ENCODE results near the gene RTN4RL1.

Gene RTN4RL1

DNA sequence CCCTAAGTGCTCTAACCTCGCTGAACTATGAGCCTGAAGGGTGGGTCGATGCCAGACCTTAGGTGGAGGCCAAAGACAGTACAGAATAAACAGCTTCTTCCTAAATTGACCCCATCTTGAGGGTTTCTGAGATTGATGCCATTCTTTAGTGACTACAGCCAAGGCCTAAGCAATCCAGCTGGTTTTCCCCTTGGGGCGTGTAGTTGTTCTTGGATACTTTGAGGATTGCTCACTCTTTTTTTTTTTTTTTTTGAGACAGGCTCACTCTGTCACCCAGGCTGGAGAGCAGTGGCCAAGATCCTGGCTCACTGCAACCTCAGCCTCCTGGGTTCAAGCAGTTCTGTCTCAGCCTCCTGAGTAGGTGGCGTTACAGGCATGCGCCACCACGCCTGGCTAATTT is 18.7 kb upstream of the RTN4RL1 start:
- no peak for DNase-seq (ENCODE audit: low read depth)

DNA sequence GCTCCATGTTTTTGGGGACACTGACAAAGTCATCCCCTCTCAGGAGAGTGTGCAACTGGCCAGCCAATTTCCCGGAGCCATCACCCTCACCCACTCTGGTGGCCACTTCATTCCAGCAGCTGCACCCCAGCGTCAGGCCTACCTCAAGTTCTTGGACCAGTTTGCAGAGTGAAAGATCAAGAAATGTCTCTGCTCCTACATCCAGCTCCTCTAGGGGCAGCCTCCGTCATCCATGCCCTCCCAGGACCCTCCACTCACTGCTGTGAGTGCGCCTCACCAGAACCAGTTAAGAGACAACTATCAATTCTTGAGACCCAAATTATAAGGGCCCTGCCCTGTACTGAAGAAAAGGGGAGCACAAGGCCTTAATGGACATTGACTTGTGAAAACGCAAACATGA is 17.8 kb upstream of the RTN4RL1 start:
- DNase-seq (ENCODE audit: low read depth): no peak

DNA sequence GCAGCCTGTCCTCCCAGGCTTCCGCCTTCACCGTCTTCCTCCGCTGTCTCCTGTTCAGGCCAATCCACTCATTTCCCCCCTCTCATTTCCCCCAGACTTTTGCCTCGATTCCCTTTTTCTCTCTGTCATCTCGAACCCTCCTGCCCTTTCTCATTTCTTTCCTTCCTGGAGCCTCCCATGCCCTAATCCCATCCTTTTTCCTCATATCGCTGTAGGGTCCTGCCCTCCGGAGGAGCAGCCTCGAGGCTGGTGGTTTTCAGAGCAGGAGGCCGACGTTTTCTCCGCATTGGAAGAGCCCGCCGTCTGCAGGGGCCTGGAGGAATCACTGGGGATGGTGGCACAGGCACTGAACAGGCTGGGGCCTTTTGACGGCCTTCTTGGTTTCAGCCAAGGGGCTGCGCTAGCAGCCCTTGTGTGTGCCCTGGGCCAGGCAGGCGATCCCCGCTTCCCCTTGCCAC is 17.3 kb upstream of the RTN4RL1 start:
- no peak for DNase-seq (ENCODE audit: low read depth)

DNA sequence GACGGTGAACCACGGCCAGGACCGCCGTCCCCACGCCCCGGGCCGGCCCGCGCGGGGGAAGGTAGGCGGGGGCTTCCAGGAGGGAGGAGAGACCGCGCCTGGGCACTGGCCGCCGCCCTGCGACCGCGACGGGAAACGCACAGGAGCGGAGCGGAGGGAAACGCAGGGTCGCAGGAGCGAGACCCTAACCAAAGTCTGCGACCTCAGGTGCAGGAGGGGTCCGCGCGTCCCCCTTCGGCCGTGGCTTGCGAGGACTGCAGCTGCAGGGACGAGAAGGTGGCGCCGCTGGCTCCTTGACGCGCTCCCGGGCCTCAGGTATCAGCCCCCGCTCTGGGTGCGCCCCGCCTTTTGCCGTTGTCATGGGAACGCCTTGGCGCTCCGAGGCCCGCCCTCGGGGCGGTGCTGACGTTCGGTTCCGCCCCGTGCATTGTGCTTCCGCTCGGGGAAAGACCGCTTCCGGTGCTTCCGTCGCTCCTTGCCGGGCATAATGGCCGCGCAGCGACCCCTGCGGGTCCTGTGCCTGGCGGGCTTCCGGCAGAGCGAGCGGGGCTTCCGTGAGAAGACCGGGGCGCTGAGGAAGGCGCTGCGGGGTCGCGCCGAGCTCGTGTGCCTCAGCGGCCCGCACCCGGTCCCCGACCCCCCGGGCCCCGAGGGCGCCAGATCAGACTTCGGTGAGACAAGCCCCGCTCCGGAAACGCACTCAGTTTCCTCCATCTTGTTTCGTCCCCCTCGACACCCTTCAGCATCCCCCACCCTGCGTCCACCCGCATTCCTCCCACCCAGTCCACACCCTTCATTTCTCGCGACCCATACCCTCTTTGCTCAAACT is 16.6 kb upstream of the RTN4RL1 start, which contains the start of gene OVCA2:
Gene OVCA2 (plus strand): TSS at position 462 of the 829 bp plus-strand sequence. CDS start 26 bp downstream, at position 488.
- DNase-seq (ENCODE audit: low read depth): no peak

DNA sequence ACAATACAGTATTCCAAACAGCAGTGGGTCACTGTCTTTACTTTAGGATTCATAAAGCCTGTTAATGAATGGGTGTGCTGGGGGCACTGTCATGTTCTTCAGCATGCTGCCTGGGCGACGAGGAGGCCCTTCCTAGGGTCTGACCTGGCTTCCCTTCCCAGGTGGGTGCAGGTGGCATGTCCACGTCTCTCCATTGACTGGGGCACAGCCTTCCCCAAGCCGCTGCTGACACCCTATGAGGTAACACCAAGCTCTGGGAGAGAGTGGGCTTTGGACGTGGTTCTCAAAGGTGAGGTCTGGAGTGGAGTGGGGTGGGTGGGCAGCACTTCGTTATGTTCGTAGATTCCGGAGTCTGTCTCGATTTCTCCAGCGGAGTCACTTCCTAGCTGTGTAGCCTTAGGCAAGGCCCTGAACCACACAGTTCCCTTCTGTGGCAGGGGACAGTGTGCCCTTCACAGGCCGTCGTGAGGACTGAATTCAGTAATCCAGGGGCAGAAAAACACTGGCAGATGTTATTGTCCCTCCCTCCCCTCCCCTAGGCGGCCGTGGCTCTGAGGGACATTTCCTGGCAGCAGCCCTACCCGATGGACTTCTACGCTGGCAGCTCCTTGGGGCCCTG is 15.9 kb upstream of the RTN4RL1 start:
- no peak for DNase-seq (ENCODE audit: low read depth)

DNA sequence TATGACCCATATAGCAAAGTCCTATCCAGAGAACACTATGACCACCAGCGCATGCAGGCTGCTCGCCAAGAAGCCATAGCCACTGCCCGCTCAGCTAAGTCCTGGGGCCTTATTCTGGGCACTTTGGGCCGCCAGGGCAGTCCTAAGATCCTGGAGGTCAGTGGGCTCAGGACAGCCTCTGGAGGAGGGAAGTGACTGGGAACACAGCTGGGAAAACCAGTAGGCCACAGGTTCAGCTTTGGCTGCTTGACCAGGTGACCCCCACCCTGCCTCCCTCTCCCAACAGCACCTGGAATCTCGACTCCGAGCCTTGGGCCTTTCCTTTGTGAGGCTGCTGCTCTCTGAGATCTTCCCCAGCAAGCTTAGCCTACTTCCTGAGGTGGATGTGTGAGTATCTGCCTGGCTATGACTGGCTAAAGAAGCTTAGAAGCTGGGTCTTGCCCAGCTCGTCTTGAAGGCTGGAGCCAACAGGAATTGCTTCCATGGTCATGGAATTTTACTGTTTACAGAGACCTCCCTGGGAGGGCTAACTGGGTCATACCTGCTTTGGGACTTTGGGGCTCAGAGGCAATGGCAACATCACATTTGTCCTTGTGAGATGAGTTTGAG is 15.2 kb upstream of the RTN4RL1 start:
- no peak for DNase-seq (ENCODE audit: low read depth)

DNA sequence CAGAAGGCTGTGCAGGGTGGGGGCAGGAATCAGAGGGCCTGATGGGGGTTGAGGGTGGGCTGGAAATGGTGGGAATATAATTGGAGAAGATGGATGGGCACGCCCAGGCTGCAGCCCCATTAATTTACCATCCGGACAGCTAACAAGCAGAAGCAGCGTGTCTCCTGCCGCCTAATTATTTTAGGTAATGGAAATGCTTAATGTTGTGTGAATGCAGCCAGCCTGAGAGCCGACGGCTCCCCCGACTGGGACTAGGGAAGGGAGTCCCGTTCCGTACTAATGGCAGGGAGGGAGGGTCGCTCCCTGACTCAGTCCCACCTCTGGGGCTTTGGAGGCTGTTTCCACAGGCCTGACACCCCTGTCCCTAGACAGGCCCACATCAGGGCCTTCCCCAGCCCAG is 12.0 kb upstream of the RTN4RL1 start:
- DNase-seq (ENCODE audit: low read depth): no peak

DNA sequence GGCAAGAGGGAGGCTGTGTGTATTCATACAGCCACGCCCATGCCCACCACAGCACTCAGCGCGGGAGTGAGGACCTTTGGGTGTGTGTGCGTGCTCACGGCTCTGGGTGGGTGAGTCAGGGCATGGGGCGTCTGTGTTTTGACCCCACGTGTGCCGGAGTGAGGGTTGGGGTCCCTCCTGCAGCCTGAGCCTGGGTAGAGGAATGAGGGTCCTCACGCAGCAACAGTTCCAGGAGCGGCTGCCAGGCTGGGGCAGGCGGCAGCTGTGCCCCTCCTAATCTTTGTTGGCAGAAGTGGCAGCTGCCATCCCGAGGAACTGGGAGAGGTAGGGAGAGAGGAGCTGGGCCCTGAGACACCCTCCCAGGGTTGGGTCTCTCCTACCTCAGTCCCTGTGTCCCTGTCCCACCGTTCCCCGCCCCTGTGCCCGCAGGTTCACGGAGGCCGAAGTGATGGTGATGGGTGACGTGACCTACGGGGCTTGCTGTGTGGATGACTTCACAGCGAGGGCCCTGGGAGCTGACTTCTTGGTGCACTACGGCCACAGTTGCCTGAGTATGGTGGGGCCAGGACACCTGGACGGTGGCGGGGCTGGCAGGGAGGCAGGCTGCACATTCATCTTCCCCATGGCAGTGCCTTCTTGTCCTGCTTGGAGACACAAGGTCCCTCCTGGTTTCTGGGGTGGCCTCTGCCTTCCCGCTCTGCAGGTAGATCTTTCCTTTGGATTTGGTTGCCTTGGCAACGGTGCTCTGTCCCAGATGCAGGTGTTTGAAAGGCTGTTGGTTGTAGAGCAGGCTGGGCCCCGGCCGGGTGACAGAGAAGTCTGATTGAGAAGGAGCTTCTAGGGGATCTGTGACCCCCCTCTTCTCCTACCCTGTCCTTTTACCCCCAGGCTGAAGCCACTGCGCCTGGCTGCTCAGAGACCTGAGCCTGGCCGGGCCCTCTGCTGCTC is 10.7 kb upstream of the RTN4RL1 start:
- DNase-seq (ENCODE audit: low read depth): no peak

DNA sequence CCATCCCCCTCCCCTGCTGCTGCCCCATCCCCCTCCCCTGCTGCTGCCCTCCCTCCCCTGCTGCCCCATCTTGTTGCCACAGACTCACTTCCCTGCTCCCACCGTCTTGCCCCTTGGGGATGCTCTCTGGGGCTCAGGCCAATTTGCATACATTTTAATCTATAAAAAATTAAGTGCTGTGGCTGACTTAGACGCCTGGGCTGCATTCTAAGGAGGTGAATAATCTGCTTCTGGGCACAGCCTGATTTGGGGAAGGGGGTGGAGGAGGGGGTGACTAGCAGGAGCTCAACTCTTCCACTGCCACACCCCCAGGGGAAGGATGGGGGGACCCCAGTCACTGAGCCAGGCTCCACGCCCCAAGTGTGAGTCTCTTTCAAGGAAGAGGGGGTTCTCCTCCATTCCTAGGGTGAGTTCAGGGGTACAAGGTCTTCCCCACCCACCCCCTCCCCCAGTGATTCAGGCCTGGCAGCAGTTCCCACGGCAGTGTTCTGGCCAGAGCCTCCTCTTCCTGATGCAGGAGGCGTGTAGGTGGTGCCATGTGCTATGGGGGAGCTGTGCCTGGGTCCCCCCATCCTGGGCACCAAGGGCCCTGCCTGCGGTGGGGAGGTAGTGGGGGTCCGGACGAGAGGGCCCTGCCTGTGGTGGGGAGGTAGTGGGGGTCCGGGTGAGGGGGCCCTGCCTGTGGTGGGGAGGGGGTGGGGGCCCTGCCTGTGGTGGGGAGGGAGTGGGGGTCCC is 9.8 kb upstream of the RTN4RL1 start:
- DNase-seq (ENCODE audit: low read depth): no peak

DNA sequence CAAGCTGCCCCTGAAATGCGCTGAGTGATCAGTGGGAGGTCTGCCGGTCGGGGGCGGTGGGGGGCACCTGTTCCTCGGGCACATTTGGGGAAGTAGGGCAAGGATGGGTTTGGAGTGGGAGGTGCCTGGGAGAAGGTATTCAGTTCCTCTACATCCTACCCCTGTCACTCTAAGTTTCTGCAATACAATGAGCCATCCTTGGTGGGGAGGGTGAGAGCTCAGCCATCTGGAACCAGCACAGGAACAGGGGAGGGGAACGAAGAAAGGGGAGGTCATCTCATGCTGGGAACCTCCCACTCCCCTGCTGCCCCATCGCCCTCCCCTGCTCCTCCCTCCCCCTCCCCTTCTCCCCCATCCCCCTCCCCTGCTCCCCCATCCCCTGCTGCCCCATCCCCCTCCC is 9.0 kb upstream of the RTN4RL1 start:
- DNase-seq (ENCODE audit: low read depth): no peak

DNA sequence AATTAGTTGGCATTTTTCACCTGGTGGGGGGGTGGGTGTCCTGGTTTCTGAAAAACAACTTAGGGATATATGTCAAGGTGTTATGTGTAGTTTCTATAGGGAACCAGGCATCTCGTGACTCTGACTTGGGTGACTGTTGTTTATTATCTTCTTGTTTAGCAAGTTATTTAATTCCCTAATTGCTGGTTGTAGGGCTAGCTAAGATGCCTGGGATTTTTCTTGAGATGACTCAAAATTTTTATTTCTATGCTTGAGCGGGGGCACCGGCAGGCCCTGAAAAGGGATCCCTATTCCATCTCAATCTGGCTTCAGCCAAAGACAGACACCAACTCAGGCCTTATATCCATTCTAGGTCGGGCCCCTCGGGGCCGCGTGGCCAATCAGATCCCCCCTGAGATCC is 8.0 kb upstream of the RTN4RL1 start:
- DNase-seq (ENCODE audit: low read depth): no peak

DNA sequence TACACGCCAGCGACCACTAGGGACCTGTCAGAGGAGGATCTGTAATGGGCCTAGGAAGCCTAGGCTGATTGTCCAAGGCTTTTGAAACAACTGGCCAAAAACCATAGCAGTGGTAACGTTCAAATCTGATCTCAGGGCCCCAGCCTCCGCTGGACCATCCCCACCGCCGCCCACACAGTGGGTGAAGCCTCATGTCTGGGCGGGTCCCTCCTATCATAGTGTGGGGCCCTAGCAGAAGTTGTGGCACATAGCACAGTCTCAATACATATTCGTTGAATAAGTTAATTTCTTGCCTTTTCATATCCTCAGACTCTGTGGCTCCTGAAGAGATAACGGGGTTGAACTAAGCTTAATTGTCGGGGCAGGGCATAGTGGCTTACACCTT is 5.6 kb upstream of the RTN4RL1 start:
- DNase-seq (ENCODE audit: low read depth): no peak

DNA sequence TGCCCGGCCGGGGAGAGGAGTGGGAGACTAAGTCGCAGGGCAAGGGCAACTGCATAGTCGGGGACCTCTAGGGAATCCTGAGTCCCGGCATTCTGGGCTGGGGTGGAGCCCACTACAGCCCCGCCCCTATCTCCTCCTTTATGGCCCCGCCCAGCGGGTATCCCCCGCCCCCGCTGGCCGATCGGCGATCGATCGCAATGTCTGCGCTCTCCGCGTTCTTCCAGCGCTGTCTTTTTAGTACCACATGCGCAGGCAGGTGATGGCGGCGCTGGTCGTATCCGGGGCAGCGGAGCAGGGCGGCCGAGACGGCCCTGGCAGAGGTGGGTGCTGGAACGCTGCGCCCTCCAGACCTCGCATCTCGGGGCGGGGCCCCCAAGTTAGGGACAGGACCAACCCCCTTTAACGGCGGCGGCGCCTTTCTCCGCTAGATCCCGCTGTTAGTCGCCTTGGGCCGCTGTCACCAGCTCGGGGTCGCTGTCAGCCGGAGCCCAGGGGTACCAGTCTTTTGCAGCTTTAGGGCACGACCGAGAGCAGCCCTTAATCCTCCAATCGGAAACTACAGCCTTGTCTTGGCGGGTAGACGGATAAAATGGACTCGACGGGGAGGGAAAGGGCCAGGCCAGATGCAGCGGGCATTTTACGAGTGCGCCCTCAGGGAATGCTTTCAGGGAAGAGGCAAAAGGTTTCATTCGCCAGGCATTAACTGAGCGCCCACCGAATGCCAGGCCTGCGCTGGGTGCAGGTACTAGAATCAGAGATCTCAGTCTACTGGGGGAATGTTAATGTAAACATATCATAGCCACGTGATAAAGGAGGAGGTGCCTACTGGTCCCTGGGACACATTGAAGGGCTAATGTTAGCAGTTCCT is 5.0 kb upstream of the RTN4RL1 start, which contains the start of gene DPH1:
Gene DPH1 (plus strand): TSS at position 243 of the 868 bp plus-strand sequence. CDS start 17 bp downstream, at position 260.
- DNase-seq (ENCODE audit: low read depth): no peak

DNA sequence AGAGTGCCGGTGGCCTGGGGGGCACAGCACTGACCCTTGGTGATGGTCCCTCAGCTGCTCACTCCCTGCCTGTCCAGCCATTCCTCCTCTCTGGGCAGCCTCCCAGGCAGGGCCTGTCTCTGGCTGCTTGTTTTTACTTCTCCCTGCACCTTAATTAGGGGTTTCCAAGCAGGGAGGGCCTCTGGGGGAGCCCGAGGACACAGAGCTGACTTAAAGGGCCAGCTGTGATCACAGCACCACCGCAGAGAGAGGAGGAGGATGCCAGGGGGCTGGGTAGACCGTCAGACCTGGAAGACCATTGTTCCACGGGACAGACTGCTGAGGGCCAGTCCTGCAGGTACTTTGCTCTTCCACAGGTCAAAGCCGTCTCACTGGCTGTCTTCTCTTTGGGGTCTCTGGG is 3.6 kb upstream of the RTN4RL1 start:
- no peak for DNase-seq (ENCODE audit: low read depth)

DNA sequence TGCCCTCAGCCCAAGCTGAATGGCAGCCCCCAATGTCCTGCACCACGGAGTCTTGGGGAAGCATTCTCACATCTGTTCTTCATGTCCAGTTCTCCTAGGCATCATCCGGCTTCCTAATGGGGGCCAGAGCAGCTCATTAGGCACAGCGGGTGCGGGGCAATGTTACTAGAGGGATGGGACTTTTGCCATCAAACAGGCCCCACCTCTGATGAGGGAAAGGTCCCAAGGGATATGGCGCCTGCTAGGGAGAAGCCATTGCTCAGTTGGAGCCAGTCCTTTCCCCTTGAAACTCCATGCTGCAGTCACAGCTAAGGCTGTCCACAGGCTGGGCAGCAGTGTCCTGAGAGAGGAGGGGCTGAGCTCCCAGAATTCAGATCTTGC is 3.1 kb upstream of the RTN4RL1 start:
- no peak for DNase-seq (ENCODE audit: low read depth)

DNA sequence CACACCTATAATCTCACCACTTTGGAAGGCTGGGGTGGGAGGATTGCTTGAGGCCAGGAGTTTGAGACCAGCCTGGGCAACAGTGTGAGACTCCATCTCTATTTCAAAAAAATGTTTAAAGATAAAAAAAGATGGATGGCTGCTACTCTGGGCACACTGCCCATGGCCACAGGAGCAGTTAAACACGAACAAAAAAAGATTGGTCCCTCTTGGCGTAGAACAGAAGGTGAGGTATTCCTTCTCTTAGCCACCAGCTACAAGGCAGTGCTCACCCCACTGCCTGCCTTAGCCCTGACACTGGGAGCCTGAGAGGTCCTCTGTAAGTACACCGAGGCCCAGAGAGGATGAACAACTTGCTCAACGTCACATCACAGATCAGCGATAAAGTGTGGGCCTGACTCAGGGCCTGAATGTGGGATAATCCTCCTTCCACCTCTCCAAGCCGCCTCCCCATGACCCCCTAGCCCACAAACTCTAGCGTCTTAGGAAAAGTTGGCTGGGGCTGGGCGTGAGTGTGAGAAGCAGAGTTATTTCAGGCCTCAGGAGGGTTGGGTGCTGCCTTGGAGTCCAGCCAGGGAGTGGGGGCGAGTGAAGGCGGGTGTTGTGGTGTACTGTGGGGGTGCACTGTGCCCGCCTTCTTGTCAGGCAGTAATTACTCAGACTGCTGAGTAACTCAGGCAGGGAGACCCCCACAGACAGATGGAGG is 2.5 kb upstream of the RTN4RL1 start:
- DNase-seq (ENCODE audit: low read depth): no peak

DNA sequence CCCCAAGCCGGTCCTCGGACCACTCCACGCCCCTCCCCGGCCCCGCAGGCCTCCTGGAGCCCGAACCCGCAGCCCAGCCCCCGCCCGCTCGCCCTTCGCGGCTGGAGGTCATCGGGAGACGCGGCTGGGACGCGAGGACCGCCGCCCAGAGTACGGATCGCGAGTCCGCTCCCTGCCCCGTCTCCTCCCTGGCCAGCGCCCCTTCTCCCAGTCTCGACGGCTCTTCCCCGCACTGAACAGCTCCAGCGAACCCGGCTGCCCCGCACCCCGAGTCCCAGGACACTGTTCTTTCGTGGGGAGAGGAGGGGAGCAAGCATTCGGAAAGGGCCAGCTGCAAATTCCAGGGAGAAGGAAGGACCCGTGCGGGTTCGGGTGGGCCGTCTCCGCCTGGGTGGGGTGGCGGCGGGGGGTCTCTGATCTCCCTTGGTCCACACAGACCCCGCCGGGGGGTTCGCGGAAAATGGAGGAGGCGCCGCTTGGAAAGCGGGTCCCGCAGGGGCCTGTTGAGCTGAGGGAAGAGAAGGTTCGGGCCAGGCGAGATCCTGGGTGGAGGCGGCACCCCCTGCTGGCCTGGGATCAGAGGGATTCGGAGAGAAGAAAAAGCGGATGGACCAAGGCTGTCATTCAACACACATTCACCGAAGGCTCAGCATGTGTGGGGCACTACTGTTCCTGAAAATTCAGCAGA is 632 bp upstream of the RTN4RL1 start:
- no peak for DNase-seq (ENCODE audit: low read depth)

DNA sequence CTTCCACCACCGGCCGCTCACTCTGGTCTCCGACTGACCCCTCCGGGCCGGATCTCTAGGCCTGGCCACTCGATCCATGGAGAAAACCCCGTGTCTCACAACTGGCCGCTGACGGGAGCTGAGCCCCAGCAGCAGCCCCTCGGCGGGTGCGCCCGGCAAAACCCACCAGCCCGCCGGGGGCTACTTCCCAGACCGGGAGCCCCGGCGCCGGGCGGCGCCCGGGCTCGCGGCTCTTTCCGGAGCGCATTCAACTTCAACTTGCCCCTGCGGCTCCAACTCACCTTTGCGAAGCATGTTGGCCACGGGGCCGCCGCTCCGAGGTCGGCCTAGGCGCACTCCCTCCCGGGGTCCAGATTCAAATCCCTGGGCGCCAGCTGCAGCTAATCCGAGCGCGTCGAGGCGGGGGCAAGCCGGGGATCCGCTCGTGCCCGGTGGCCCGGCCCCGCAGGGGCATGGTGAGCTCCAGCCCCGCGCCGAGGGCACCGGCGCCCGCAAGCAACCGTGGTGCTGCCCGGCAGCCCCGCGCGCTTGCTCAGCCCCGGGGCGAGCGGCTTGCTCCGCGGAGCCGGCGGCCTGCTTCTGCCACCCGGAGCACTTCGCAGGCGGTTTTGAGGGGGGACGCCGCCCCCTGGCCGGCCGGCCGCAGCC is 438 bp downstream of the RTN4RL1 start:
- DNase-seq (ENCODE audit: low read depth): no peak
